ENCODE results near the gene KDM4F. TPM values are rescaled to one million over a fixed set of nuclear protein-coding genes. Genes with fewer than 3 reads are reported as not detected.

Gene KDM4F
- total RNA-seq, 3 donors from 2014 or later = not detected

GRCh38 chr11:95045812-95046211 is 3.4 kb upstream of the KDM4F start:
- no peak for TF ChIP-seq POLR2AphosphoS5 (IDR thresholded peaks at IDR 0.05)
- no peak for TF ChIP-seq POLR2A (IDR thresholded peaks at IDR 0.05)
- TF ChIP-seq CTCF (IDR thresholded peaks at IDR 0.05) = no peak
- intact Hi-C loops (cut with DNase I; ENCODE audit: low total_unique reads) = no loop called here

GRCh38 chr11:95050595-95051202 is 1.5 kb downstream of the KDM4F start:
- no peaks in the 10 kb centered on the region for H3K36me3 ChIP-seq
- H3K4me1 ChIP-seq = no peaks in the 10 kb centered on the region
- TF ChIP-seq POLR2AphosphoS5 (IDR thresholded peaks at IDR 0.05) (no peak), CTCF (IDR thresholded peaks at IDR 0.05) (no peak), POLR2A (IDR thresholded peaks at IDR 0.05) (no peak)
- intact Hi-C loops (cut with DNase I; ENCODE audit: low total_unique reads) = no loop called here
- H3K9me3 ChIP-seq = no peaks in the 10 kb centered on the region
- H3K4me3 ChIP-seq = no peak overlapping the region
- H3K27ac ChIP-seq = no peak overlapping the region
- peaks cover 0 to 7% of the 10 kb centered on the region in 2 donors for H3K27me3 ChIP-seq
- DNase-seq (ENCODE audit: low spot score in 2 of 2) = no peak

More at GRCh38 chr11:95045812-95046211, 3.4 kb upstream of the KDM4F start:
- Histone ChIP-seq H3K27ac (no peak overlapping the region), H3K36me3 (no peaks in the 10 kb centered on the region), H3K27me3 (no peaks in the 10 kb centered on the region), H3K9me3 (no peaks in the 10 kb centered on the region), H3K4me1 (no peaks in the 10 kb centered on the region), H3K4me3 (no peak overlapping the region)
- no peak for DNase-seq (ENCODE audit: low spot score in 2 of 2)

GRCh38 chr11:95054356-95054755 is 5.1 kb downstream of the KDM4F start:
- no peaks in the 10 kb centered on the region for H3K9me3 ChIP-seq
- no peak for TF ChIP-seq POLR2AphosphoS5 (IDR thresholded peaks at IDR 0.05)
- TF ChIP-seq POLR2A (IDR thresholded peaks at IDR 0.05) = no peak
- no peak for TF ChIP-seq CTCF (IDR thresholded peaks at IDR 0.05)
- no peak for DNase-seq (ENCODE audit: low spot score in 2 of 2)
- intact Hi-C loops (cut with DNase I; ENCODE audit: low total_unique reads) = no loop called here
- no peaks in the 10 kb centered on the region for H3K36me3 ChIP-seq
- H3K4me1 ChIP-seq = no peaks in the 10 kb centered on the region
- no peak overlapping the region for H3K27ac ChIP-seq
- no peak overlapping the region for H3K4me3 ChIP-seq
- peaks cover 0 to 7% of the 10 kb centered on the region in 2 donors for H3K27me3 ChIP-seq

GRCh38 chr11:95055283-95055897 is 6.2 kb downstream of the KDM4F start:
- Histone ChIP-seq H3K27ac (no peak overlapping the region), H3K27me3 (peaks cover 0 to 7% of the 10 kb centered on the region in 2 donors), H3K36me3 (no peaks in the 10 kb centered on the region), H3K9me3 (no peaks in the 10 kb centered on the region), H3K4me1 (no peaks in the 10 kb centered on the region), H3K4me3 (no peak overlapping the region)
- no peak for DNase-seq (ENCODE audit: low spot score in 2 of 2)
- intact Hi-C loops (cut with DNase I; ENCODE audit: low total_unique reads) = no loop called here
- TF ChIP-seq POLR2AphosphoS5 (IDR thresholded peaks at IDR 0.05) = no peak
- TF ChIP-seq CTCF (IDR thresholded peaks at IDR 0.05) = no peak
- no peak for TF ChIP-seq POLR2A (IDR thresholded peaks at IDR 0.05)

GRCh38 chr11:95057959-95058358 is 8.7 kb downstream of the KDM4F start:
- H3K4me3 ChIP-seq = no peak overlapping the region
- TF ChIP-seq POLR2A (IDR thresholded peaks at IDR 0.05) = no peak
- TF ChIP-seq POLR2AphosphoS5 (IDR thresholded peaks at IDR 0.05) = no peak
- no peak for TF ChIP-seq CTCF (IDR thresholded peaks at IDR 0.05)
- H3K36me3 ChIP-seq = no peaks in the 10 kb centered on the region
- H3K27ac ChIP-seq = no peak overlapping the region
- H3K27me3 ChIP-seq = peaks cover 0 to 7% of the 10 kb centered on the region in 2 donors
- no peaks in the 10 kb centered on the region for H3K9me3 ChIP-seq
- intact Hi-C loops (cut with DNase I; ENCODE audit: low total_unique reads) = no loop called here
- DNase-seq (ENCODE audit: low spot score in 2 of 2) = no peak
- H3K4me1 ChIP-seq = no peaks in the 10 kb centered on the region
